ENCODE results near the gene LDLR.

Gene LDLR

DNA sequence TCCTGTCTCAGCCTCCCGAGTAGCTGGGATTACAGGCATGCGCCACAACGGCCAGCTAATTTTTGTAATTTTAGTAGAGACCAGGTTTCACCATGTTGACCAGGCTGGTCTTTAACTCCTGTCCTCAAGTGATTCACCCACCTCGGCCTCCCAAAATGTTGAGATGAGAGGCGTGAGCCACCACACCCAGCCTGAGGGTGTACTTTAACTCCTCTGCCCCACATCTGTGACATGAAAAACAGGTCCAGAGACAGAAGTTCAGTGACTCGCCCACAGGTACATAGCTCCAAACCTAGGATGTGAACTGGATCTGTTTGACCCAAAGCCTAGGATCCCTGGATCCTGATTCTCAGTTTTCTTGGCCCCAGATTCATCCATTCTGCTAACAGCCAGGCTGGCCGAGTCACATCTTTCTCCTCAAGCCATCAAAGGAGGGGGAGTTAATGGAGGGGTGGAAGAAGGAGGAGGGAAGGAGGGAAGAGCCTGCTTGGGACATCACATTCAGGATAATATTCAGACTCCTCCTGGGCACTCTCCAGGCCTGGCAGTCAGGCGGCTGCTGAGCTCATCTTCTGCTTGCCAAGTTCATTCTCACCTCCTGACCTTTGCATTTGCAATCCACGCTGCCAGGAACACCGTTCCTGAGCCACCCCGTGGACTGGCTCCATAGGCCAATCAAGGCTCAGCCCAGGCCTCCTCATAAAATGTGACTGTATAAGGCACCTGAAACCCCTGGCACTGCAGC is 63.2 kb downstream of the LDLR start:
- Histone ChIP-seq H3K4me3 (ENCODE audit: insufficient read depth, low read length, poor library complexity, severe bottlenecking) (no peak overlapping the region), H3K9me2 (replicated peaks; ENCODE audit: insufficient read depth, low read length) (no peaks in the 10 kb centered on the region), H3K4me2 (ENCODE audit: low read depth, low read length, poor library complexity, severe bottlenecking) (no peak overlapping the region), H2AFZ (ENCODE audit: low read depth, low read length, severe bottlenecking) (no peak overlapping the region), H3K79me2 (ENCODE audit: insufficient read depth, low read length) (peaks cover 49% of the 10 kb centered on the region), H3K36me3 (ENCODE audit: low read length) (peaks cover 2% of the 10 kb centered on the region; the same call in 1 of the 2 replicates), H3F3A (ENCODE audit: insufficient read depth) (no peaks in the 10 kb centered on the region), H3K27me3 (ENCODE audit: low read length) (no peaks in the 10 kb centered on the region), H3K27ac (ENCODE audit: low read depth, low read length) (no peak overlapping the region), H4K20me1 (ENCODE audit: low read depth, low read length) (no peaks in the 10 kb centered on the region), H3K9me3 (ENCODE audit: insufficient read depth, low read length) (no peaks in the 10 kb centered on the region), H3K9ac (ENCODE audit: low read length) (no peak overlapping the region)
- TF ChIP-seq, protein P1, sequence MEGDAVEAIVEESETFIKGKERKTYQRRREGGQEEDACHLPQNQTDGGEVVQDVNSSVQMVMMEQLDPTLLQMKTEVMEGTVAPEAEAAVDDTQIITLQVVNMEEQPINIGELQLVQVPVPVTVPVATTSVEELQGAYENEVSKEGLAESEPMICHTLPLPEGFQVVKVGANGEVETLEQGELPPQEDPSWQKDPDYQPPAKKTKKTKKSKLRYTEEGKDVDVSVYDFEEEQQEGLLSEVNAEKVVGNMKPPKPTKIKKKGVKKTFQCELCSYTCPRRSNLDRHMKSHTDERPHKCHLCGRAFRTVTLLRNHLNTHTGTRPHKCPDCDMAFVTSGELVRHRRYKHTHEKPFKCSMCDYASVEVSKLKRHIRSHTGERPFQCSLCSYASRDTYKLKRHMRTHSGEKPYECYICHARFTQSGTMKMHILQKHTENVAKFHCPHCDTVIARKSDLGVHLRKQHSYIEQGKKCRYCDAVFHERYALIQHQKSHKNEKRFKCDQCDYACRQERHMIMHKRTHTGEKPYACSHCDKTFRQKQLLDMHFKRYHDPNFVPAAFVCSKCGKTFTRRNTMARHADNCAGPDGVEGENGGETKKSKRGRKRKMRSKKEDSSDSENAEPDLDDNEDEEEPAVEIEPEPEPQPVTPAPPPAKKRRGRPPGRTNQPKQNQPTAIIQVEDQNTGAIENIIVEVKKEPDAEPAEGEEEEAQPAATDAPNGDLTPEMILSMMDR (IDR thresholded peaks at IDR 0.05; ENCODE audit: insufficient read depth, low read length, poor library complexity, severe bottlenecking): no peak
- TF ChIP-seq EZH2phosphoT487 (conservative IDR thresholded peaks at IDR 0.05; ENCODE audit: low read length): no peak

DNA sequence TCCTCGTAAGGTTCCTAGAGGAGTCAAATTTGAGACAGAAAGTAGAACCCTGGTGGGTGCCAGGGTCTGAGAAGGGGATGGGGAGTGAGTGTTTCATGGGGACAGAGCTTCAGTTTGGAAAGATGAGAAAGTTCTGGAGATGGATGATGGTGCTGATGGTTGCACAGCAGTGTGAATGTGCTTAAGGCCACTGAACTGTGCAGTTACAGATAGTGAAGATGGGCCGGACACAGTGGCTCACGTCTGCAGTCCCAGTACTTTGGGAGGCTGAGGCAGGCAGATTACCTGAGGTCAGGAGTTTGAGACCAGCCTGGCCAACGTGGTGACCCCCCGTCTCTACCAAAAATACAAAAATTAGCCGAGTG is 65.4 kb downstream of the LDLR start:
- H3K79me2 ChIP-seq (ENCODE audit: insufficient read depth, low read length): peaks cover 49% of the 10 kb centered on the region
- no peaks in the 10 kb centered on the region for H3K27me3 ChIP-seq (ENCODE audit: low read length)
- no peaks in the 10 kb centered on the region for H3K9me3 ChIP-seq (ENCODE audit: insufficient read depth, low read length)
- H3K36me3 ChIP-seq (ENCODE audit: low read length): no peaks in the 10 kb centered on the region
- no peaks in the 10 kb centered on the region for H3K9me2 ChIP-seq (replicated peaks; ENCODE audit: insufficient read depth, low read length)
- peak overlapping the region; percentile 72 for H3K27ac ChIP-seq (ENCODE audit: low read depth, low read length)
- TF ChIP-seq, protein P1 (IDR thresholded peaks at IDR 0.05; ENCODE audit: insufficient read depth, low read length, poor library complexity, severe bottlenecking): no peak
- no peak for TF ChIP-seq EZH2phosphoT487 (conservative IDR thresholded peaks at IDR 0.05; ENCODE audit: low read length)
- H3K4me3 ChIP-seq (ENCODE audit: insufficient read depth, low read length, poor library complexity, severe bottlenecking): peak overlapping the region; percentile 95
- H4K20me1 ChIP-seq (ENCODE audit: low read depth, low read length): no peaks in the 10 kb centered on the region
- peak overlapping the region; percentile 74 for H3K4me2 ChIP-seq (ENCODE audit: low read depth, low read length, poor library complexity, severe bottlenecking)
- H3K9ac ChIP-seq (ENCODE audit: low read length): peak overlapping the region; percentile 98
- H2AFZ ChIP-seq (ENCODE audit: low read depth, low read length, severe bottlenecking): no peak overlapping the region
- no peaks in the 10 kb centered on the region for H3F3A ChIP-seq (ENCODE audit: insufficient read depth)

DNA sequence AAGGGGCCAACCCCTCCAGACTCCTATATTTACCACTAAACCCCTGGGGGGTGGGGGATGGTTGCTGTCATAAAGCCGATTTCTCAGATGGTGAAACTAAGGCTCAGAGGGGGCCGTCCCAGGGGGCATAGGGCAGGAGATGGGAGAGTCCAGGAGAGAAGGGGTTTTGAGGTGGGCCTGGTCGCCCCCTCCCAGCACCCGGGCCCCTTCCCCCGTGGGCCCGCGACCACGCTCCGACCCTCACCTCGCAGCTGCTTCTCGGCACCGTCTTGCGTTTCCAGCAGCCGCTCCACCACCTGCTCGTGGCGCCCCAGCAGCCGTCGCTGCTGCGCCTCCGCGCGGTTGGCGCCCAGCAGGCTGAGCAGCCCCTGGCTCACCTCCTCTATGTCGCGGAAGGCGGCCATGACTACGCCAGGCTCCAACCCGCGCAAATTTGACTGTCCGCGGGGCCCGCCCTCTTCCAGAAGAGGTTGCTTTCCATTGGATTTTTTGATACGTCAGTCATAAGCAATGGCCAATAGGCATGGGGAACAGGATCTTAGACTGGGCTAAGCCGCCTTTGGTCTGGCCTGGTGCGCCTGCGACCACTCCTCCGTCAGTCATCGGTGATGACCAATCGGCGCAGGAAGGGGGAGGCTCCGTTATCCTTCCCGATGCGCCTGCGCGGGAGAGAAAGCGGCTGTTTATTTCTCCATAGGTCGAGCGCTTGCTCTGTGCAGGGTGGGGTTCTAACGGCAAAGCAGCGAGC is 66.3 kb downstream of the LDLR start, which contains the start of gene SPC24:
TSS of gene SPC24 (minus strand) at position 410 of the 748 bp plus-strand sequence. CDS start at position 404, 6 bp downstream.
- Histone ChIP-seq H3K4me3 (ENCODE audit: insufficient read depth, low read length, poor library complexity, severe bottlenecking) (peak within 1 kb of the TSS; percentile 95), H3K9ac (ENCODE audit: low read length) (peak within 1 kb of the TSS; percentile 98)

More for the DNA sequence above, 66.3 kb downstream of the LDLR start, which contains the start of gene SPC24:
- H3K27me3 ChIP-seq (ENCODE audit: low read length): no peaks in the 10 kb centered on the region
- H3K36me3 ChIP-seq (ENCODE audit: low read length): no peaks in the 10 kb centered on the region
- H3K9me3 ChIP-seq (ENCODE audit: insufficient read depth, low read length): no peaks in the 10 kb centered on the region
- TF ChIP-seq, protein P1 (IDR thresholded peaks at IDR 0.05; ENCODE audit: insufficient read depth, low read length, poor library complexity, severe bottlenecking): no peak
- TF ChIP-seq EZH2phosphoT487 (conservative IDR thresholded peaks at IDR 0.05; ENCODE audit: low read length): no peak
- H2AFZ ChIP-seq (ENCODE audit: low read depth, low read length, severe bottlenecking): peak within 1 kb of the TSS; percentile 75
- no peaks in the 10 kb centered on the region for H4K20me1 ChIP-seq (ENCODE audit: low read depth, low read length)
- no peaks in the 10 kb centered on the region for H3K9me2 ChIP-seq (replicated peaks; ENCODE audit: insufficient read depth, low read length)
- peak within 1 kb of the TSS; percentile 72 for H3K27ac ChIP-seq (ENCODE audit: low read depth, low read length)
- no peaks in the 10 kb centered on the region for H3F3A ChIP-seq (ENCODE audit: insufficient read depth)
- peak within 1 kb of the TSS; percentile 74 for H3K4me2 ChIP-seq (ENCODE audit: low read depth, low read length, poor library complexity, severe bottlenecking)
- peaks cover 45% of the 10 kb centered on the region for H3K79me2 ChIP-seq (ENCODE audit: insufficient read depth, low read length)

Measured in SU-DHL-6 (cell line).